Muscle of leg (tissue), 11 donors: ENCODE measurements around the gene CX3CR1. TPM values are rescaled to one million over a fixed set of nuclear protein-coding genes. Genes with fewer than 3 reads are reported as not detected.
A peak's percentile ranks its signal among the peaks of the same experiment; 100 is the strongest.

Source experiments
- DNase-seq: peaks from one replicate; pipeline ENCODE4 v3.0.0; 2013
- H3K27ac ChIP-seq: one replicate; pipeline ENCODE4 v1.5.1; 2013; ENCODE audit warnings: mild to moderate bottlenecking, low read length, control low read depth
- H3K27me3 ChIP-seq: one replicate; pipeline ENCODE4 v1.6.1; 2013; ENCODE audit warnings: low read length; ENCODE audit not compliant: control insufficient read depth, insufficient read depth
- H3K36me3 ChIP-seq: one replicate; pipeline ENCODE4 v1.6.1; 2013; ENCODE audit warnings: low read length; ENCODE audit not compliant: control insufficient read depth, insufficient read depth
- H3K4me1 ChIP-seq: one replicate; pipeline ENCODE4 v1.6.1; 2013; ENCODE audit warnings: low read length; ENCODE audit not compliant: control insufficient read depth, insufficient read depth
- H3K4me3 ChIP-seq: one replicate; pipeline ENCODE4 v1.5.1; 2013; ENCODE audit warnings: low read length, control low read depth
- H3K9me3 ChIP-seq: replicated peaks from 2 replicates; pipeline ENCODE4 v1.6.1; 2013; ENCODE audit warnings: low read depth, low read length; ENCODE audit not compliant: control insufficient read depth
- WGBS: methylation state at CpG from one replicate; pipeline ENCODE4 v1.1.5; 2013; ENCODE audit warnings: missing lambda C conversion rate; ENCODE audit not compliant: insufficient coverage; 5-methylcytosine and 5-hydroxymethylcytosine counted together
- polyA plus RNA-seq, 8 donors: library from polyadenylated mRNA; unstranded; fragments of 120-200 nt; gene quantifications; one replicate each; pipeline versions ENCODE4 v1.2.1 to v1.2.3, GENCODE V29; 2013; ENCODE audit warnings: inconsistent platforms in 1 of 8, low replicate concordance in 1 of 8; ENCODE audit not compliant: insufficient read length in 8 of 8, insufficient read depth in 1 of 8
- total RNA-seq: library from RNA; stranded (reverse); fragments of 120-200 nt; gene quantifications from one replicate; pipeline ENCODE4 v1.2.4, GENCODE V29; 2013

CX3CR1 gene
- total and polyA plus RNA-seq, 9 donors, result 1.5 to 5.7 (median 3.9) TPM

DNA sequence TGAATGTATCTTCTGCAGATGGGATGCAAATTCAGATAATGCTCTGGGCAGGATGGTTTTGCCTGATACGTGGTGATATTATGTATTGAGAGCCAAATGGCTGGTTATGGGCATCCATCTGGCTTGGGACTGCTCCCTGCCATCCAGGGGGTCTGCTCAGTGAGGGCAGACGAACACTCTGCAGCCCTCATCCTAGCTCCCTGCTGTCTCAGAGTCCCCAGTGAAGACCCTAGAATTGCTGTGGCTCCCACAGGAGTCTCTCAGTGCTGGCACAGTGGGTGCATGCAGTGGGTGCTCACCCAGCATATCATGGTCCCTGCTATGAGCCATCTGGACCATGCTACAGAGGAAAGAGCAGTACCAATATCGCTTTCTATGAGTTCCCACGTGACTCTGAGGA lies 10.3 kb downstream of the CX3CR1 start:
- Histone ChIP-seq H3K4me3 (no peak overlapping the region), H3K27ac (no peak overlapping the region), H3K4me1 (peaks cover 18% of the 10 kb centered on the region), H3K36me3 (no peaks in the 10 kb centered on the region), H3K9me3 (no peaks in the 10 kb centered on the region), H3K27me3 (no peaks in the 10 kb centered on the region)
- DNase-seq, result no peak
- 63% methylated on average over 3 of the region's 4 CpGs for WGBS

DNA sequence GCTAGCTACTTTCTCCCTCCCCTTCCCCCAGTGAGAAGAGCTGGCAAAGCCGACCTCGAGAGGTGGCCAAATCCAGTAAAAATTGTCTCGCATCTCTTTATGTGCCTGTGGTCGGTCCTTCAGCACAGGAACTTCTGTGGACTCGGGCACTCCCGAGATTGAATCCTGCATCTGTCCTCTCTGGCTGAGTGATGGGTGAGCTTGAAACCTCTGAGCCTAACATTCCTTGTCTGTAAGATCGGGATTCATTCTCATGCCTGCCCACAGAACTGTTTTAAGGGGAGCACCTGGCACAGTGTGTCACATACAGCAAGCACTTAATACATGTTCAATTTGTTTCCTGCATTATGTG lies 11.3 kb downstream of the CX3CR1 start:
- Histone ChIP-seq H3K27ac (peak overlapping the region; percentile 62), H3K9me3 (no peaks in the 10 kb centered on the region), H3K36me3 (no peaks in the 10 kb centered on the region), H3K4me3 (no peak overlapping the region), H3K4me1 (peaks cover 18% of the 10 kb centered on the region), H3K27me3 (no peaks in the 10 kb centered on the region)
- no peak for DNase-seq
- 32% methylated on average over 3 of the region's 7 CpGs for WGBS

DNA sequence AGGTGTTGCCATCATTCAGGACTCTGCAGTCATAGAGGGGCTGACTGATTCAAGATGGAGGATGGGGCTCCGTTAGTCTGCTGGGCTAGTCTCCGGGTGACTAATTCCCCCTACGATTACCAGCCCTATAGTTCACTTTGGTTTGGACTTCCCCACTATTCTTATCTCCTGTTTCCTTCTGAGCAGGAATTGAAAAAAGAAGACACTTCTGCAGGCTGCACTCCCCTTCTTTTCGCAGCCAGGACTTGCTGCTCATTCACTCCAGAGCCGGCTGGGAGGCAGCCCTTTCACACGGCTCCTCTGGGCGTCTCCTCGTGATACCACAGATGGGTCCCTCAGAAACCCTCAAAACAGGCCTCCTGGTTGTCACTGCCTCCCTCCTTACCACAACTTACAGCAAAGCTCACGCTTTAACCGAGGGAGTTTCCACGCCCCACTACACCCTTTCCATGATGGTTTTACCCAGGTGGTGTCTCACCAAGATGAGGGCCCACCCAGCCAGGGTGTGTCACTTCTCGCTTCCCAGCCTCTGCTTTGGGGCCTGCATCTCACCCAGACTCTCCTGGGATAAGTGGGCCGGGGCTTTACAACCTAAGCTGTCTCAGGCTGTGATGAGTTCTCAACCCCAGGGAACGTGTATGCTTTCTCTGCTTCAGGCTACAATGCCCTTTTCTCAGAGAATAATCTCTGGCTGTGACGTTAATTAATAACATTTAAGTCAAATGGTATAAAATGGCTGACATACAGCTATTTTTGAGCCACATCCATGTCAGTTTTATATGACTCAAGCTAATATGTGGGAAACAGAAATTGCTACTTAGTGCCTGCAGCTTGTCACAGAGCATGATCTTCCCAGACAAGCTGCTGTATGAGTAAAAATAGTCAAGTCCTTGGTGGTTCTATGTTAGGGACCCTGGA lies 11.9 kb downstream of the CX3CR1 start:
- no peak for DNase-seq
- no peaks in the 10 kb centered on the region for H3K9me3 ChIP-seq
- H3K36me3 ChIP-seq, result no peaks in the 10 kb centered on the region
- WGBS, result 63% methylated on average over 11 of the region's 15 CpGs
- peak overlapping the region; percentile 62 for H3K27ac ChIP-seq
- peaks cover 16% of the 10 kb centered on the region for H3K4me1 ChIP-seq
- no peaks in the 10 kb centered on the region for H3K27me3 ChIP-seq
- H3K4me3 ChIP-seq, result no peak overlapping the region

DNA sequence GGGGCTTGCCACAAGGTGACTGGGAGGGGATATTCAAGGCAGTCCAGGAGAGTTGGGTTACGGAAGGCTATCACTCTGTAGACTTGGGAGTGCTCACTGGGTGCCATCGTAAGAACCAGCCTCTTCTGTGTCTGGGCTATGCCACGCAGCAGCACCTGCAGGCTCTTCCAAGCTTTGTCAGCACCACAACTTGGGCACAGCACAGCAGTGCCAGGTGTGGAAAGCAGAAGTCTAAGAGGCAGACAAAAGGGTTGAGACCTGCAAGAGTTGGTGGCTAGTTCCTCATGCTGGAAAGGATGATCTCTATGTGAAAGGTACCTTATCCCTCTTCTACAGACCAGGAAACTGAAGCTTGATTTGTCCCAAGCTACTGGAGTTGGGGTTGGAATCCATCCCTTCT lies 15.8 kb downstream of the CX3CR1 start:
- no peak overlapping the region for H3K27ac ChIP-seq

DNA sequence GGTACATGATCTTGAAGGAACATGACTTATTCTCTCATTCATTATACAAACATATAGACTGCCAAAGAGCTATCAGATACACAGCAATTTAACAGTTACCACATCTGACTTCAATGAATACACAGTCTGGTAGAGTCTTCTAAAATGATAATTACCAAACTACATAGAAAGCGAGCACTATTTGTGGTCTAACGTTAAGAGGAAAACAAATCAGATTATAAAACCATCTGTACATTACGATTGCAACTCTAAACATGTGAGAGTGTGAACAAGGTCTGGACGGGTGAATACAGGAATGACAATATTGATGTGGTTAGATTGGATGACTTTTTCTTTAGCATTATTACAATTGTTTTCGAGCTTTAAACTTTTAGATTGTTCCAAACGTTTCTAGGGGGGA lies 16.3 kb downstream of the CX3CR1 start:
- Histone ChIP-seq H3K4me1 (peaks cover 25% of the 10 kb centered on the region), H3K36me3 (no peaks in the 10 kb centered on the region), H3K9me3 (no peaks in the 10 kb centered on the region), H3K27ac (no peak overlapping the region), H3K27me3 (no peaks in the 10 kb centered on the region), H3K4me3 (no peak overlapping the region)
- WGBS, result 13% methylated on average over 1 of the region's 6 CpGs
- DNase-seq, result no peak

More for the DNA sequence above, 15.8 kb downstream of the CX3CR1 start:
- no peaks in the 10 kb centered on the region for H3K27me3 ChIP-seq
- no peak overlapping the region for H3K4me3 ChIP-seq
- no peaks in the 10 kb centered on the region for H3K9me3 ChIP-seq
- no peaks in the 10 kb centered on the region for H3K36me3 ChIP-seq
- no peak for DNase-seq
- 87% methylated on average over 3 of the region's 3 CpGs for WGBS
- peaks cover 27% of the 10 kb centered on the region for H3K4me1 ChIP-seq

DNA sequence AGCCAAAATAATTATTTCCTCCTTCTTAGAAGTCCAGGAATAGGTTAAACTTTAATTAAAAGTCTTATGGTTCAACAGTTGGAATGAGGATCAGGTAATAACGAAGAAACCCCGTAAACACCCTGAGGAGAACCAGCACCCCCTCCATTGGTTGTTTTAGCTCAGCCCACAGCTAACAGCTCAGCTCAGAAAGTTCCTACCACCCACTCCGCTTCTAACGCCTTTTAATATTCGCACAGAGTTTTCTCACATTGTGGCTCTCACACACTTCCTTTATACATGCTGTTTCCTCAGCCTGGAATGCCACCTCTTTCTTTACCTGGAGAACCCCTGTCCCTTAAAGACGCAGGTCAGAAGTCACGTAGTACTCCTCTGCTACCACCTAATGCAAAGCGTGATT lies 17.0 kb downstream of the CX3CR1 start:
- Histone ChIP-seq H3K9me3 (no peaks in the 10 kb centered on the region), H3K4me1 (peaks cover 17% of the 10 kb centered on the region), H3K36me3 (no peaks in the 10 kb centered on the region), H3K4me3 (no peak overlapping the region), H3K27me3 (no peaks in the 10 kb centered on the region), H3K27ac (no peak overlapping the region)
- 50% methylated on average over 3 of the region's 8 CpGs for WGBS
- no peak for DNase-seq

DNA sequence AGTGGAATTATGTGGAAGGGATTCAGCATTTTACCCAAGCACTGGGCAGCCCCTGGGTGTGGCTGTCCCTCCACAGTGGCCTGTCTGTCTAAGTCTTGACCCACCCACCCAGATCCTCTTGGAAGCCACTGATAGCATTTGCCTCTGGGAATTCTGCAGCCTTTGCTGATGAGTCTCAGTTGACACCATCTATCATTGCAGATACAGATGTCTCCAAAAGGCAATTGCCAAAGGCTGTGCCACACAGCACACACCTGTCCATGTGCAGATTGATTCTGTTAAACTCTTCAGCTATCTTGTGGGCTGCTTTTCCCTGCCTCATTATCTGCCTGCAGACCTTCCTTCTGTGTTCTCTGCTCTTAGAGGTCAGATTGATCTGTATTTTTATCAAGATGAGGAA lies 18.1 kb downstream of the CX3CR1 start:
- Histone ChIP-seq H3K27me3 (no peaks in the 10 kb centered on the region), H3K36me3 (no peaks in the 10 kb centered on the region), H3K9me3 (no peaks in the 10 kb centered on the region), H3K4me1 (peaks cover 16% of the 10 kb centered on the region), H3K27ac (peak overlapping the region; percentile 69), H3K4me3 (no peak overlapping the region)
- DNase-seq, result peak; percentile 43

DNA sequence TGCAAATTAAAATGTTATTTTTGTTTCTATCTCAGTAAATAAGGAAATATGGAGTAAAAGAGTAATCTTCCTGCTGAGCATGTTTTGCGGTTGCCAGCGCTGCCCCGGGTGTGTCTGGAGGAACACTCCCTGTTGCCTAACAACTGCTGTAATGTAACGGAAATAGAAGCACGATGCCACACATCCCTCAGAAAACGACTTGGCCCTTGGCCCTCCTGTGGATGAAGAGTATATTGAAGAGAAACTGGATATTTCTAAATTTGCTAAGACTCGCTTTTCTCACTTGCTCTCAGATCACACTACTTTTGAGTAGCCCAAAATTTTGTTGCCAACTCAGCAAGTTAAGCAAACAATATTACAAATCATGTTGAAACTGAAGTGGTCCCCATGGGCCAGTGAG lies 18.9 kb downstream of the CX3CR1 start:
- no peaks in the 10 kb centered on the region for H3K27me3 ChIP-seq
- H3K4me1 ChIP-seq, result peaks cover 16% of the 10 kb centered on the region
- H3K36me3 ChIP-seq, result no peaks in the 10 kb centered on the region
- peak; percentile 93 for DNase-seq
- H3K9me3 ChIP-seq, result no peaks in the 10 kb centered on the region
- peak overlapping the region; percentile 74 for H3K27ac ChIP-seq
- WGBS, result no CpG with 5 or more reads among the region's 7 CpGs
- H3K4me3 ChIP-seq, result no peak overlapping the region

DNA sequence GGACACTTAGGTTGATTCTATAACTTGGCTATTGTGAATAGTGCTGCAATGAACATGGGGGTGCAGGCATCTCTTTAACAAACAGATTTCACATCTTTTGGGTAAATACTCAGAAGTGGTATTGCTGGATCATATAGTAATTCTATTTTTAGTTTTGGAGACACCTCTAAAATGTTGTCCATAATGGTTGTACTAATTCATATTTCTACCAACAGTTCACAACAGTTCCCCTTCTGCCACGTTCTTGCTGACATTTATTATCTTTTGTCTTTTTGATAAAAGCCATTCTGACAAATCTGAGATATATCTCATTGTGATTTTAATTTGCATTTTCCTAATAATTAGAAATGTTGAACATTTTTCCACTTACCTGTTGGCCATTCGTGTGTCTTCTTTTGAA lies 19.5 kb downstream of the CX3CR1 start:
- no peaks in the 10 kb centered on the region for H3K27me3 ChIP-seq
- no CpG with 5 or more reads among the region's 2 CpGs for WGBS
- no peaks in the 10 kb centered on the region for H3K36me3 ChIP-seq
- peaks cover 17% of the 10 kb centered on the region for H3K4me1 ChIP-seq
- no peak for DNase-seq
- no peak overlapping the region for H3K4me3 ChIP-seq
- no peaks in the 10 kb centered on the region for H3K9me3 ChIP-seq
- no peak overlapping the region for H3K27ac ChIP-seq

GRCh38 chr3:39255503-39256325 lies 24.1 kb downstream of the CX3CR1 start:
- Histone ChIP-seq H3K27me3 (no peaks in the 10 kb centered on the region), H3K27ac (no peak overlapping the region), H3K4me1 (peaks cover 23% of the 10 kb centered on the region), H3K4me3 (no peak overlapping the region), H3K9me3 (no peaks in the 10 kb centered on the region), H3K36me3 (no peaks in the 10 kb centered on the region)
- WGBS, result 64% methylated on average over 2 of the region's 5 CpGs
- DNase-seq, result peak; percentile 66
